NCI-H510A treated with DMSO at 0.1 percent for 48 hours (cell line): Measurements from ENCODE around the gene PDE4B.
"Not testable (repeated sequence)": the region's sequence is repeated elsewhere in the genome, so short reads cannot be mapped to it uniquely, and the experiment has no call there.

ENCODE experiments used
- DNase-seq: peaks from one replicate; lab custom pipeline; 2025; lab: John Stamatoyannopoulos, UW

PDE4B gene

GRCh38 chr1:66393586-66394287 lies 601.0 kb downstream of the PDE4B start:
- DNase-seq, result no peak

GRCh38 chr1:66394603-66395002 lies 601.9 kb downstream of the PDE4B start:
- no peak for DNase-seq

DNA sequence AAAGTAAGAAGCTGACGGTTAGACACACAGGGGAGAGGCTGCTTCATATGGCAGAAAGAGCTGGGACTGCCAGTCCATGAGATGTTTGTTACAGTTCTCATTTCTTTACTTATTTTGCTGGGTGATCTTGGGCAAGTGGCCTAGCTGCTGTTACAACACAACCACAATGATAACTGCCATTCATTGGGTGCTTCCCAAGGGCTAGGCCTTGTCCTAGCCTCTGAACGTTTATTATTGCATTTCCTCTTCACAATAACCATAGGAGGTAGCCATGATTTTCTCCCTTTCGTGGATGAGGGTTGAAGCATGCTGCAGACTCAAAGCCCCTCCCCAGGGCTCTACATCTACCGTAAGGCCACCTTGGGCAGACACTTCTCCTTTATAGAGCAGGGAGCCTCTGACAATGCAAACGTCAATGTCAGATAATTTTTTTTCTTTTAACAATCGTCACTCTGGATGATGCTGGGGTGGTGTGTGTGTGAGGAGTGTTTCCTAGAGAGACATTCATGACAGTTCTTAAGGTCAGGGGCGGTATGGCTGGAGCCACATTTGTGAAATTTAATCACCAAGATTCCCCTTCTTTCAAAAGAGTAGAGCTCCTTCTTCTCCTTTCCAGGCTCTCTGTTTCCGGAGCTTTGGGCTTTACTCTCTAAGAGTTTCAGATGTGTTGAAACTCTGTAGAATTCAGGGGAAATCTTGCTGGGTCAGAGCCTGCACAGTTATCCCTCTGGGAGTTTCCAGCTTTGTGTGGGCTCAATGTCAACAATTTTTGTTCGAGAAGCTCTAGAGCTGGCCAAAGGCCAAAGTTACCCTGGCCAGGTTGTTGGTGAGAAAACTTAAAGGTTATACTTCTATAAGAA lies 602.7 kb downstream of the PDE4B start:
- no peak for DNase-seq

DNA sequence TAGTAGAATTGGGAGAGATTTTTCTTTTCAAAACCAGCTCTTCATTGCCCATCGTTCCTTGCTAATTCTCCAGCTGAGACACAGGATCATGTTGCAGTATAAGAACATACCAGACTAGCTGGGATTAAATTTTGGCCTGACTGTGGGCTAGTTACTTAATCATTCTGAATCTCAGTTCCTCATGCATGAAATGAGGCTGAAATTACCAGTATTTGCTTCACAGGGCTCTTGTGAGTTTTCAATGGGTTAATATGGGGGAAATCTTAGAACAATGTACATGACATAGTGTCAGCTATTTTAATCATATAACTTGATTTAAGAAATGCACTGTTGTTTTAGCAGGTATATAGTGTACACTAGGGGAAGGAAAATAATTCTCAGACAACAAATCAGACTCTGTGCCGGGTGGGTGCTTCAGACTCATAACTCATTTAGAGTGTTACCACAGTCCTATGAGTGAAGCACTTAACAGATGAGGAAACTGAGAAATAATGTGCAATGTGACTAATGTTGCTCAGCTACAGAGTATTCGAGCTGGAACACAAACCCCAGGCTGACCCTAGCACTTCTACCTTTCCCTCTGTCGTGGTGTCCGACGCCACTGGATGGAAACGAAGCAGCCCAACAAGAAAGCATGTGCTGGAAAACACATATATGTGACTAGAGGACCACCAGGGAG lies 603.7 kb downstream of the PDE4B start:
- no peak for DNase-seq

GRCh38 chr1:66397192-66397591 lies 604.5 kb downstream of the PDE4B start:
- no peak for DNase-seq

DNA sequence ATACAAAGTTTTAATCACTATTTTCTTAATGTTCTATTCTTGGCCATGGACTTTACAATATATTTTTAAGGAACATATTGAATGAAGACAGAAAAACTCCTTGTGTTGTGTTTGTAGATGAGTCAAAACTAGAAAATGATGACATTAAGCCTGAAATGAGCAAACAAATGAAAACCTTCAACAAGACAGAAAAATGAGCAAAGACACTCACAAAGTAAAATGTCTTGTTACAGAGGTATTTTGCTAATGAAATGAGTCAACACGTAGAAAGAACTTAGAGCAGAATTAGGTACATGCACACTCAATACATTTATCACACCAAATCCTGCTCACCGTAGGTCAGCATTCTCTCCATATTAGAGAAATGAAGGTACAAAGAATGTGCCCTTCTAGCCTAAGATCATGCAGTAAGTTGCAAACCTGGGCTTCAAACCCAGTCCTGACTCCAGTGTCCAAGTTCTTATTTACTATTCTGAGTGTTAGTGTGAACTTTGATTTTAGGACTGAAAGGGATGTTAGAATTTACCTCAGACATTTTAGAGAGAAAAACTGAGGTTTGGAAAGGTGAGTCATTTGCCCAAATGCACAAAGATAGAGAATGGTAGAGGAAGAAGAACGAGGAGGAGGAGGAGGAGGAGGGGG lies 607.3 kb downstream of the PDE4B start:
- DNase-seq, result no peak

GRCh38 chr1:66400660-66401059 lies 608.0 kb downstream of the PDE4B start:
- DNase-seq, result no peak

DNA sequence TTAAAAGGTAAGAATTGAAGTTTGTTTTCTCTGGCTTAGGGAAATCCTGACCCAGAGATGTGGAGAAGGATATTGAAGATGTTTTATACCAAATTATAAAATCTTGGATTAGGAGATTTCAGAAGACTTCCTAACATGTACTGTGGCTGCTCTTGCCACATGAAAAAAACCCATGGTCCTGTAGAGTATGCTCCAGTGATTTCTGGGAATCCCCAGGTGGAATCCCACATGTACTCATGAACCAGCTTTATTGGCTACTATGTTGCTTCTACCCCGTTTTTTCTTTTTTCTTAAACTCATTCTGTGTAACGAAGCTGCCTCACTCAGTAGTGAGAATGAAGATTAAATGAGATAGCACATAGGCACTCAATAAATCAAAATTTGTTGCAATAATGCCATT lies 608.5 kb downstream of the PDE4B start:
- DNase-seq, result no peak

GRCh38 chr1:66402194-66402593 lies 609.5 kb downstream of the PDE4B start:
- DNase-seq, result no peak

- no peak for DNase-seq
Measured at GRCh38 chr1:66403007-66403731, 610.5 kb downstream of the PDE4B start.

- no peak for DNase-seq
Measured at GRCh38 chr1:66405061-66405460, 612.4 kb downstream of the PDE4B start.

DNA sequence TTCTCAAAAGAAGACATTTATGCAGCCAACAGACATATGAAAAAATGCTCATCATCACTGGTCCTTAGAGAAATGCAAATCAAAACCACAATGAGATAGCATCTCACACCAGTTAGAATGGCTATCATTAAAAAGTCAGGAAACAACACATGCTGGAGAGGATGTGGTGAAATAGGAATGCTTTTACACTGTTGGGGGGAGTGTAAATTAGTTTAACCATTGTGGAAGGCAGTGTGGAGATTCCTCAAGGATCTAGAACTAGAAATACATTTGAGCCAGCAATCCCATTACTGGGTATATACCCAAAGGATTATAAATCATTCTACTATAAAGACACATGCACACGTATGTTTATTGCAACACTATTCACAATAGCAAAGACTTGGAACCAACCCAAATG lies 618.8 kb downstream of the PDE4B start:
- DNase-seq, result not testable (repeated sequence)

DNA sequence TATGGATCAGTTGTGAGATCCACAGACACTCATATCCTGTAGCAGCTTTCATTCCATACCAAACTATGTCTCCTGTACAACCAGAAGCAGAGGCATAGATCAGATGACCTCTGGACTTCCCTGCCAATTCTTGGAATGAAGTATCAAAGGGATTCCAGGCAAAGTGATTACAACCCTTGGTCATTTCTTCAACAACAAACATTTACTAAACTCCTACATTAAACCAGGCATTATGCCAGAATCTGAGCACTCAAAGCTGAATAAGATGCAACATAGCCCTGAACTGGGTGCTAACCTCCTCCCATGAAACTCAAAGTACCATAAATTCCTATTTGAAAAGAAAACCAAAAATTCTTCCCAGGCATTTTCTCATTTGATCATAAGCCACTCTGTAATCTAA lies 620.0 kb downstream of the PDE4B start:
- no peak for DNase-seq

DNA sequence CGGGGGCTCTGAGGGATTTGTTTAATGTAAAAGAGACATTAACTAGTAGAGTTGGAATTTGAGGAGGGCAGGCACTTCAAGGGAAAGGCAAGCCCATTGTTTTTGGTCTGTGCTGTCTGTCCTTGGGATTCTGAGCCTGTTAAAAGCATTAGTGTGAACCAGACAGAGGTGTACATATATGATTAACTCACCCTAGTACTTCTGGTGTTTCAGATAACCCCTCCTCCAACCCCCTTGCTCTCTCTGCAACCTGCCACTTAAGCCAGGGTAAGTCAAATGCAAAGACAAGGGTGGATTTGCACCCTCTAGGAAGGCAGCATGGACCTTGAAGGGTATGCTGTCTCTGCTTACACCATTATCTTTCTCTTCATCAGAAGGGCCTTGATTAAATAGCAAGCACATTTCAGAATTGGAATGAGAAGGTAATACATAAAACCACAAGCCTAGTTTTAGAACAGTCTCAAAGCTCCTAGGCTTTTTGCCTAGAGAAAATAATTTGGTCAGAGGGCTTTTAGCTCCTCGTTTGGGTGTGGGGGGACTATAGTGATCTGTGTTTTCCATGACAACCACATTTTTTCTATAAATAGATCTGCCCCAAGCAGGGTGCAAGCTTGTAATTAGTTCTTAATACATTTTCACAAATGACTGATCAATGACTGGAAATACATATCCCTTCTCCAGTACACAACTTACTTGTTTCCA lies 620.6 kb downstream of the PDE4B start:
- no peak for DNase-seq

DNA sequence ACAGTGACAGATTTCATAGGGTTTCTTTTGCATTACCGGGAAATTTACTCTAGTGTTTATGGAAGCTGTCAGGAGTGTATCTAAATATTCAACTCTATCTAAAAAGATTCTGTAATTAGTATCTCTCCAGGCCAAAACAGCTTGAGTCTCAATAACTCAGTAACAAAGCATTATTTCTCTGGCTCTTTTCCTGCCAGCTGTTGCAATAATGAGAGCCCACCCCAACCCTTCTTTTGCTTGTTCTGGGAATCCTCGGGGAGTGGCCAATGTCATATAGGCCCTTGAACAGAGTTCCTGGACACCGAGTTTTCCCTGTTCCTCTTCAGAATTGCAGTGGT lies 621.1 kb downstream of the PDE4B start:
- DNase-seq, result no peak

GRCh38 chr1:66415281-66415680 lies 622.6 kb downstream of the PDE4B start:
- DNase-seq, result no peak

GRCh38 chr1:66415866-66416265 lies 623.2 kb downstream of the PDE4B start:
- DNase-seq, result no peak

- DNase-seq, result no peak
Measured at GRCh38 chr1:66416295-66416694, 623.6 kb downstream of the PDE4B start.

DNA sequence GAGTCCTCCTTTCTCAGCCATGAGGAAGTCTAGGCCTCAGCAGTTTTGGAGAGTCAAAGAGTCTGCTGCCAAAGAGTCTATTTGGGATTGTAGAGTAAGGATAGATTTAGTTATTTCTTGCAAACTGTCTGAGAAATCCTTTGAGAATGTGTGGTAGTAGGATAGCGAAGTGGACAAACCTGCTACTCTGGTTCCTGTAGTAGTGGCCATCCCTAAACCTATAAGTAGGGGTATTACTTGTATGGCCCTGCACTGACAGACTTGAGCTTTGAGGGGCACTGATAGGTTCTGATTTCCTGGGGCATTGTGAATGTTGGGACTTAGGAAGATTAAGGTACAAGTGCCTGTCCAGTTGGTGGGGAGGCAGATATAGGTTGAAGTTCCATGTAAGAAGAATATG lies 625.3 kb downstream of the PDE4B start:
- DNase-seq, result no peak

- not testable (repeated sequence) for DNase-seq
Measured at GRCh38 chr1:66420171-66420570, 627.5 kb downstream of the PDE4B start.

GRCh38 chr1:66420906-66421305 lies 628.2 kb downstream of the PDE4B start:
- DNase-seq, result not testable (repeated sequence)
